NCI-H1436 (cell line): ENCODE measurements around the gene CSAD.

Source experiments
- DNase-seq: peaks from one replicate; lab custom pipeline; 2025; lab: John Stamatoyannopoulos, UW

The CSAD gene

GRCh38 chr12:53198486-53199110 lies 17.9 kb upstream of the CSAD start:
- no peak for DNase-seq

DNA sequence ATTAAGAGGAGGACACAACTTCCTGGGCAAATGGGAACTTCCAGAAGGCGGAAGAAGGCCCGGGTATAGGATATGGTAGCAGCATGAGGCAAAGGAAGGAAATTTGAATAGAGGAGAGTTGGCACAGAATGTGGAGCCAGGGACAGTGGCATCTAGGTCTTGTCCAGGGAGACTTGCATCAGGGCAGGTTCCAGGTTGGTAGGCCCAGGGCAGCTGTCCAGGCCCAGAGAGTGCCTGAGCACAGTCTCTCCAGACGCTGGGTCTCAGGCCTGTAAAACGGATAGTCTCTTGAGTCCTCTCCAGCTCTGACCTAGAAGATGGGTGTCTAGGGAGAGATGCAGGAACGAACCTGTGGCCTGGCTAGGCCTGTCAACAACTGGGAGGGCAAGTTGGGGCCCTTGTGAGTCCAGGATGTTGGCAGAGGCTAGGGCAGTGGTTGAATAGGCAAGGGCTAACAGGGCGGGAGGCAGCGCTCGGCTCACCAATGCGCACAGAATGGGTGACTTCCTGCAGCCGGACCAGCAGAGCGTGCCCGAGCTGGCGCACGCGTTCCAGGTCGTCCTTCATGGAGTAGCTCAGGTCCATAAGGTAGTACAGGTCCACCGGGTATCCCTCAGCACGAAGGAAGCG lies 16.4 kb upstream of the CSAD start:
- DNase-seq = no peak

DNA sequence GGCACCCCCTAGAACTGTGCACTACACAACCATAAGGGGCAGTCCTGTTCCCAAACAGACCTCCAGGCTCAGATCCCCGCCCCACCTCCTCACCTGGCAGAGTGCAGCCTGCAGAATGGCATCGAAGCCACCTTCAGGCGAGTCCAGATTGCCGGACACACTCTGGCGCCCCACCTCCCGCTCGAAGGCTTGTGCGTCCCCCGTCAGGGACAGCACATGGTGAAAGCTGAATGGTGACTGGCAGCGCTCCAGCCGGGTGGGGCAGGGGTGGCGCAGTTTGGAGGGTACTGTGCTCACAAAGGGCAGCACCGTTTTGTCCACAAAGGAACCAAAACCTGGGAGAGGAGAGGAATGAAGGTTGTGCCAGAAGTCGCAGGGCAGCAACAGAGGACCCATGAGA lies 15.8 kb upstream of the CSAD start:
- no peak for DNase-seq

GRCh38 chr12:53195516-53196420 lies 15.0 kb upstream of the CSAD start:
- no peak for DNase-seq

GRCh38 chr12:53194973-53195372 lies 14.2 kb upstream of the CSAD start:
- no peak for DNase-seq

DNA sequence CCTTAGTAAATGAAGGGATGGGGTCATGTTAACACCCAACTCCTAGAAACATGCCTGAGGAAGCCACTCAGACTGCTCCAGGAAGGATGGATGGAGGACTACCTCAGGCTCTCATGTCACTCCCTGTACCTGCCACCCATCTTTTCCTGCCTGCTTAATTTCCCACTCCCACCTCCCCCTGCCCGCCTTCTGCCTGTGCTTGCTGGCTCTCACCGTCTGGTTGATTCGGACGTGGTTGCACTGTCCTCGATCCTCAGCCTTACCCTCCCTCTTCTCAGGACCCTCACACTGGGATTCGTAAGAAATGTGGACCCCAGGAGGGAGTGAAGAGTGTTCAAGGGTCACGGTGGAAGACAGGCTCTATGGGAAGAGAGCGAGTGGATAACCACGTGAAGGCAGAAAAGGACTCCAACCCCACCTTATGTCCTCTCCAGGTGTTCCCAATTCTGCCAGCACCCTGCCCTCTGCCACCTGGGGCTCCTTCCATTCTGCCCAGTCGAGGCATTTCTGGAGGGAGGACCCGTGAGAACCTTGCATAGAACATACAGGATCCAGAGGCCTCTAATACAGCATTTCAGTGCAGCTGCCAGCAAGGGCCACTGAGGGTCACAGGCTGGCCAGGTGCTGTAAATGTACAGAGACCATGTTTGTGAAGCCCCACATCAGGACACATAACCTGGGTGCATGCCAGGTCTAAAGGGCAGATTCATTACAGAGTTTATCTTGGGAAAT lies 13.4 kb upstream of the CSAD start:
- no peak for DNase-seq

DNA sequence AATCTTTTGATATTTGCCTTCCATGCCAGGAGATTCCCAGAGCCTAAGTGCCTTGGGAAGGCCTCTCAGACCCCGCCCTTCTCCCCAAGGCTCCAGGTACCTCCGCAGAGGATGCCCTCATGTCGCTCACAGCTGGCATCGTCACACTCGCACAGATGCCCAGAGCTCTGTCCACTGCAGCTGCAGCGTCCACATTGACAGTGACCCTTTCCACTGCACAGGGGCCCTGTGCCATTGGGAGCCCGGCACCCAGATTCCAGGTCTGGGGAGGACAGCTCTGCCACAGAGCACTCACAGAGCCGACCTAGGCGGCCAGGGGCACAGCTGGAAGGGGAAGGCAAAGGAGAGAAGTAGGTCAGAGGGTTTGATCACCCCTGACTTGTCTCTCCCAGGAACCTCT lies 12.3 kb upstream of the CSAD start:
- DNase-seq = no peak

GRCh38 chr12:53192531-53193021 lies 11.9 kb upstream of the CSAD start:
- no peak for DNase-seq

DNA sequence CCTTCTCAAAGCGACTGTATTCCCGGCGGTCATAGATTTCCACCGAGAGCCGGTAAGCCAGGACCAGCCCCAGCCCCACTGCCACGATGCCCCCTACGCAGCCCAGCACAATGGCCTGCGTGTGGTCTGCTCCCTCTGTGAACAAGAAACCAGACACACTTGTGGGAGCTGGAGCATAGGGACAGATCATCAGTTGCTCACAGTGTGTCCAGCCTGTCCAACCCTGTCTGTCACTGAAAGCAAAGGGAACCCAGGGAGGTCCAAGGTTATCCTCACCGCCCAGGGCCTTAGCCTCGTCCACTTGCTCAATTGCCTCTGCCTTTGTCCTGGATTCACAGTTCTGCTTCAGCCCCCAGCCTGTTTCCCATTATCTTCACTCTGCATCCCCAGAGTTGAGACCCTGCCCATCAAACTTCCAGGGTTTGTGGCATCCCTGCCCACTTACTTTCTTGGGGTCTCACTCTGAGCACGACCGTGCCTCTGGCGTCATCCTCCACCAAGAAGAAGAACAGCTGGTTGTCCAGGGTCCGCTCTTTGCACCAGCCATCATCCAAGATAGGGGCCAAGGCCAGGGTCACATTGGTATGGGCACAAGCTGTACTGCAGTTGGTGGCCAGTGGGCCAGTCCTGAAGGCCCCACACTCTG lies 11.3 kb upstream of the CSAD start:
- no peak for DNase-seq

- DNase-seq = no peak
Observed at GRCh38 chr12:53191096-53191884, 10.6 kb upstream of the CSAD start.

- peak; percentile 20 for DNase-seq
Observed at GRCh38 chr12:53190108-53190729, 9.5 kb upstream of the CSAD start.

DNA sequence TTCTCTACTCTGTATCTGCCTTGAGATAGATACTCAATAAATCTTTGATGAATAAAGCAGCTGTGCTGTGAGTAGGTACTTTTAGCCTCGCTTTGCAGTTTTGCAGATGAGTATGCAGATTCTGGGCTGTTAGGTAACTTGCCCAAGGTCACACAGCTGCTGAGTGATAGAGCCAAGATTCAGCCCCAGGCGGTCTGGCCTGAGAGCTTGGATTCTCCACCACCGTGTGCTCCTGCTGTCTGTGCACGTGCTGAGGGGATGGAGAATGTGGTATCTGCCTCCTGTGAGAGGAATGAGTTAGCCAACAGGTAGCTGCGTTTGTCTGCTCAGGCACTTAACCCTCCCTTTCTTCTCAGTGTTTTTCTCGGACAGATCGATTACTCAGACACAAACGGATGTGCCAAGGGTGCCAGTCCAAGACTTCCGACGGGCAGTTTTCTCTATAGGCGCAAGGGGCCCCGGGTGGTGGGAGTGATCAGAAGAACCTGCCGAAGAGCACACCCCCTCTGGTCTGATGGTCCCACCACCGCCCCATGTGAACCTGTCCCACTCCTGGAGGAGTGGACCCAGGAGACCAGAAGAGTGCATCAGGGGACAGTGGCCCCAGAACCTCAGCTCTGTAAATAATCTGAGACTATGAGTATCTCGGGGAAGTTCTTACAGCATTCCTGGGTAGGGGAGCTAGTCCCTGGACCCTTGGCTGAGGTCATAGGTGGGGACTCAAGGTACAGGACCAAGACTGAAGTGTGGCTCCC lies 6.6 kb upstream of the CSAD start:
- DNase-seq = no peak

DNA sequence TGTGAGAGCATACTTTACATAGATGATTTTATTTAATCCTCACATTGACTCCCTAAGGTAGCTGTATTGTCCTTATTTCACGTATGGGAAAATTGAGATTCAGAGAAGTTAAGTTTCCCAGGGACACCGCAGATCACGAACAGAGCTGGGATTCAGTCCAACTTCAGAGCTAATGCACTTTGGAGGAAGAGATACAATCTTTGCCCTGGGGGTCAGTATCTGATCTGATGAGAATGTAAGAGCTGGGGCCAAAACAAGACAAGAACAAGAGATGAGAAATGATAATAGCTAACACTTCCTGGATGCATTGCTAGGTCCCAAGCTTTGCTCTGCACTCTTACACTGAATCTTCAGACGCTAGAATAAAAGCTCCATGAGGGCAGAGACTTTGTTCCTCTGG lies 6.0 kb upstream of the CSAD start:
- DNase-seq = no peak

DNA sequence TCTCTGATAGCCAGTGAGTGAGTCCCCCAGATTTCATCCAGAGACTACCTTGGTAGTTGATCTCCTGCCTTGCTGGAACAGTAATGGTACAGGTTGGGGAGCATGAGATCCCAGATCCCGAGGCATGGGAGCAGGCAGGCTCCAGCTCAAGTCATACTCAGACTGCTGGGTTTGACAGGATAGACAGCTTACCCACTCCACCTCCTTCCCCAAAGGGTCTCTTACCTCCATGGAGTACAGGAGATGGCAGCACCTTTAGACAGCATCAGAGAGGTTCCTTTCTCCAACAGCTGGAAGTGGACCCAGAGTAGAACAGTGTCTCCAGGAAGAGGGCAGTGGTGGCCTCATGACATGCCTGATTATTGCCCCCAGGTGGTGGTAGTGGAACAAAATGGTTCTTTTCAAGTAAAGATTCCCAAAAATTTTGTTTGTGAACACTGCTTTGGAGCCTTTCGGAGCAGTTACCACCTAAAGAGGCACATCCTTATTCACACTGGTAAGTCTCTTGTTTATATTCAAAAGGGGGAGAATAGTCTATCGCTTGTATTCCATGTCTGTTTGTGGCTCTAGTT lies 4.9 kb upstream of the CSAD start:
- DNase-seq = no peak

DNA sequence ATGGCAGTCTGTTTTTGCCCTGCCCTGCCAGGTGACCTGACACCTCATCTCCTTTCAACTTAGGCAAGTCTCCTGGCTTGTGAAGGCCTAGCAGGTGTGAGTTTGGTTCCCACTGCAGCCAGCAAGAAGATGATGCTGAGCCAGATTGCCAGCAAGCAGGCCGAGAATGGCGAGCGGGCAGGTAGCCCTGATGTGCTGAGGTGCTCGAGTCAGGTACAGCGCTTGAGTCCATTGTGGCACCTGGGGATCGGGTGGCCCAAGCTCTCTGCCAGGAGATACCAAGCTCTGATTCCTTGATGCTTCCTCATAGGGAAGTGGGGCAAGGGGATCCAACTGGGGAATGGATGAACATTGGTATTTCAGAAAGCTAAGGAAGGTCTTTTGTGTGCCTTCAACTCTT lies 4.1 kb upstream of the CSAD start:
- DNase-seq = no peak

DNA sequence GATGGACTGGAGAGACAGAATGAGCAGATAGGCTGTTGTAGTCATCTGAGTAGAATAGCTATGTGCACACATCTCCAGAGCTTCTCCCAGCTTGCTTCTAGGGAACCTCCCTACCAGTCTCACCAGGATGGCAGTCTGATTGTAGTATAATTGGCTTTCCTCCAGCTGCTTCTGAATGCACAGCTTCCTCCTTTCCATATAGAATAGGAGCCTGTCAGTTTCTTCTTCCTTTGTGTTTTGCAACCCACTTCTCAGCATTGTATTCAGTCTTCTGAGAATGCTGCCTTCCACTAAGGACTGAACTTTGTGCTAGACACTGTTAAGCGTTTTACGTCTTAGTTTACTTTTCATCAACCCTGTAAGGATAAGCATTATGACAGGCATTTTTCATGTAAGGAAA lies 2.2 kb upstream of the CSAD start:
- DNase-seq = no peak

GRCh38 chr12:53181935-53182334 lies 1.2 kb upstream of the CSAD start:
- no peak for DNase-seq

DNA sequence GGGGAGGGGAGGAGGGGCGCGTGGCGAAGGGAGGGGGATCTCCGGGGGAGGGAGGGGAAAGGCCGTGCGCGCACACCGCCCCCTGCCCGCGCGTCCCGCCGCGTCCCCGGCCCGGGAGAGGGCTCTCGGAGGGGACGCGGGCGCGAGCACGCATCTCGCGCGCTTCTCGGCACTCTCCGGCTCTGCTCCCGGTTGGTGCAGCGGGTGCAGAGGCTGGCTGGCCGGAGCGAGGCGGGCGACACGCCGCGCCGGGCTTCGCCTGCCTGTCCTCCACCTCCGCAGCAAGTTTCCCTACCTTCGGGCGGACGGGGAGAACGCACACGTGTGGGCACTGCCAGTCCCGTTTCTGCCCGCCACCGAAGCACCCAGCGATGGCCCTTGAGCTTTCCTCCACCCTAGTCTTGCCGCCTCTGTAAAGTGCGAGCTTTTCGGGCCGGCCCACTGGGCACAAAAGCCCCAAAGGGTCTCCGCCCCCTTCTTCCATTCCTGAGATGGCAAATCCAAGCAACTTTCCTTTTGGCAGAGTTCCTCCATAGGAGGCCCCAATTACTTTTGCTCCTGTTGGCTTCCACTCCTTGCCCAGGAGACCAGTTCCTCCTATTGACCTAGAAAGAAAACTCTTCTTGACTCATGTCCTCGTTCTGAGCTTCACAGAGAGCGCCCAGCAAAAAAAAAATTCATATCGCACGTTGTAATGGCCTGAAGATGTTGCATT lies 363 bp upstream of the CSAD start:
- DNase-seq = peak; percentile 75
